Raji (cell line): ENCODE measurements around the gene NT5E.

ENCODE experiments used
- POLR2A ChIP-seq: IDR thresholded peaks from 2 replicates; pipeline ENCODE4 v1.6.1; 2011; ENCODE audit warnings: low read depth, low read length, control low read depth; ENCODE audit not compliant: insufficient read depth

NT5E gene

DNA sequence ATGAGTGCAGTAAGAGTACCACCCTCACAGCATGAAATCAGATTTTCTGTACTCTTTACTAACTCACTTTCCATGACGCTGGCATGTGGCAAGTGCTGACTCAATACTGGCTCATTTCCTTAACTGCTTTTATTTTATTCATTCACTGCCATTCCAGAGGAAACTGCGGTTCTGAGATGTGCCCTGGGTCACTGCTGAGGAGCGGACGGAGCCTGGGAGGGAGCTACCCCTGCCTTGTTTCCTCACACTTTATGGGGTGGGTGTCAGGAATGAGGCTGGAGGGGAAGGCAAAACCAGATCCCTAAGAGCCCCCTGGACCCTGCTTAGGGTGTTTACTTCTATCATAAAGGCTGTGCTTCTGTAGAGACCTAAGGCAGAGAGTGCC, 14.4 kb downstream of the NT5E start:
- TF ChIP-seq POLR2A = no peak

DNA sequence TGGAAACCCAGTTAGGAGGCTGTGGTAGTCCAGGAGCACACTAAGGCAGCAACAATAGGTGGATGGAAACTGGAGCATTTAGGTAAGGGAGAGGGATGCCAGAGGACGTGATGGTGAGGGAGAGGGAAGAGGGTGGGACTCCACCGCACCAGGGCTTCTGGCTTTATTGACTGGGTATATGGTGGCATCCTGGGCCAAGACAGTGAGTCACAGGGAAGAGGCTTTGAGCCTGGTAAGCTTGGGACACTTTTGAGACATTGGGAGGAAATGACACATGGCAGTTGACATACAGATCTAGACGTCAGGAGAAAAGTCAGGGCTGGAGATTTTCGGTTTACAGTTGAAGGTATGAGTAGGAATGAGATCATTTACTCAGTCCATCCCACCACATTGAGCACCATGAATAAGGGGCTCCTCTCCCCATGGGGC, 14.9 kb downstream of the NT5E start:
- TF ChIP-seq POLR2A = no peak

DNA sequence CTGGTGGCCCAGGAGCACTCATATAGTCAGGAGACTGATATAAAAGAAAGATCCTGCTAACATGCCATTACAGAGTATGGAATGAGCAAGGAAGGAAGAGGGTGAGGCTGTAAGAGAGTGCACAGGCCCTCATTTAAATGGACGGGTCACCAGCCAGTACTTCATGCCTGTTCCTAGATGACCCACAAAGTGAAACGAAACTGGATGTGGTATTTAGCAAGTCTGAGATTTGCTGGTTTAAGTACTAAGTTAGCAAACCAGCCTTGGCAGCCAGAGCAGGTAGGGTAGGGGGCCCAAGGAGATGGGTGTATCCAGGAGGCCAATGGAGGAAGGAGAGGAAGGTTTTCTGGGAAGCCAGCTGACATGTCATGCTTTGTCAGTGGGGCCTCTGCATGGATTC, 15.9 kb downstream of the NT5E start:
- no peak for TF ChIP-seq POLR2A

DNA sequence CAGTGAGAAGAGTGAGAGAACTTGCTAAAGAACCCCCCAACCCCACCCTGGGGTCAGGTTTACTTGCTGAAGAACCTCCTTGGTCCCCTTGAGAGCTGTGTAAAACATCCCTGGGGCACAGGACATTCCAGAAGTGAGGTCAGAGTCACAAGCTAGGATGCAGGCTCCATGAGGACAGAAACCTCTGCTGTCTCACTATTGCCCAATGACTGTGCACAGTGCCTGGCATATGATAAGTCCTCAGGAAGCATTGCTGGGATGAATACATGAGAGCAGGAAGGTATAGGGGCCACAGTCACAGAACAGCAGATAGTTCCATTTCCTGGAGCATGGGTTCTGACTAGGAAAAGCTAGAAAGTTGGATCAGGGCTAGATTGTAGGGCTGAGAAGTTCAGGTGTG, 18.4 kb downstream of the NT5E start:
- no peak for TF ChIP-seq POLR2A

DNA sequence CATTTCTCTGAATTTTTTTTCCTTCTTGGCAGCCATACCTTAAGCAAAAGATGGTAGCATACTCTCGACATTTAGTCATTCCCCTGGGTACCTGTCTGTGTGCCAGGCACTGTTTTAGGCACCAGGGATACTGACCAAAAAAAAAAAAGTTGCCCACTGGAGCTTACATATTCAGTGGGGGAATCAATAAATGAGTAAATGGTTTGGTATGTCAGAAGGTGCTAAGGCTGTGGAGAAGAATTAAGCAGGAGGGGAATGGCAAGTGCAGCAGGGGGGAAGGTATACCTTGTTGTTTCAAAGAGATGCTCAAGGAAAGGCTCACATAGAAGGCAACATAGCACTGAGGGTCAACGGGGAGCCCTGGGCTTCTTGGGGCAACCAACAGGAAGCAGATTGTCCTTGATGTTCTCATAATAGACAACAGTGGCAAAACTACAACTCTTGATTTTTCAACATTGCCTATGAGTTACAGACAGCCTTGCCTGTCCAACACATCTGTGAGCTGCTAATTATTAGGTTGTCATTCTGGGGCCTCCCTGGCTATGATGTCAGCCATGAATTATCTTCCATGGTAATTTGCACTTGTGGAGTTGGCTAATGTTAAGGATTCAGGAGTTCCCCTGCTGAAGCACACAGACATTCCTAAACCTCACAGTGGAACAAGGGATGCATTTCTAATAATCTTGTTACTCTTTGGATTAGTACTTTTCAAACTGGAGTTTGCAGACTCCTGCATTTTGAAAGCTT, 19.6 kb downstream of the NT5E start:
- no peak for TF ChIP-seq POLR2A

DNA sequence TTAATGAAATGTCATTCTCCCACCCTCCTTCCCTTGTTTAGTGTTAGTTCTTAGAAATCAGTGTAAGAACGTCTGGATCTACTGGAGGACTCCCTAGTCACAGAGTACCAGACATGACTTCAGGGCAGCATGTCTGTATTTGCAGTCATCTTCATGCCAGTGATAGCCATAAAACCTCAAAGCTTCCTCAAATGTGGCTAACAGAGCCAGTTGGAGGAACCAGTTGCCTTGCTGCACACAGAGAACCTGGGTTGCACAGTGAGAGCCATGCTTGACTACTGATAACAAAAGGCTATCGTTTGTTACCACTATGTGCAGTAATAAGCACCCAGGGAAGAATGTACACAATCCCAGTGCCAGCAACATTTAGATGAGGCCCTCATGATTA, 20.1 kb downstream of the NT5E start:
- no peak for TF ChIP-seq POLR2A

DNA sequence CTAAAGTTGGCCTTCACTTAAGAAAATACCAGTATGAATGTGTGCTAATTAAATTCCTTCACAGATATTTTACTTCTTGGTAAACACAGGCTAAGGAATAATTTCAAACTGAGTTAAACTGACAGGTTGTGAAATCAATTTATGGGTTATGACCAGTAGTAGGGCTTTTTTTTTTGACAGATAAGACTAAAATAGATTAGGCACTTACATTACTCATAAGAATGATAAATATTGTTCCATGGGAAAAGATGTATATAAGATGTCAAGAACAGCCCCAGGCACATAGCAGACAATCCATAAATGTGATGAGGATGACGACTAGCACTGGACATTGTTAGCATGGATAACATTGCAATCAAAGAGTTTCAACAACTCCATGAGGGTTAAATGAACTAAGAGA, 22.9 kb downstream of the NT5E start:
- TF ChIP-seq POLR2A = no peak

DNA sequence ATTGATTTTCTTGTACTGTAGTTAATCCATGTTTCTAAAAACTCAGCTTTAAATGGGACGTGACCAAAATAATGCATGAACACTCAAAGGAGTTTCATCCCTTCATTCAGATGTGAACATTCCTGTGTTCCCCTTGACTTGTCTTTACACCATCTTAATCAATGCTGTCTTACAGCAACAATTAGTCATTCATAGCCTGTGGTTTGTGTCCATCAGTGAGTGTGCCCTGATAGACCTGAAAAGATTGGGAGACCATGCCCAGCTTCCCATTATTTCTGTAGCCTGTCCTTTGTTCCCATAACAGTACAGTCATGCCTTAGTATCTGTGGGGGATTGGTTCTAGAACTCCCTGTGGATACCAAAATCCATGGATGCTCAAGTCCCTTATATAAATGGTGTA, 23.9 kb downstream of the NT5E start:
- TF ChIP-seq POLR2A = no peak

DNA sequence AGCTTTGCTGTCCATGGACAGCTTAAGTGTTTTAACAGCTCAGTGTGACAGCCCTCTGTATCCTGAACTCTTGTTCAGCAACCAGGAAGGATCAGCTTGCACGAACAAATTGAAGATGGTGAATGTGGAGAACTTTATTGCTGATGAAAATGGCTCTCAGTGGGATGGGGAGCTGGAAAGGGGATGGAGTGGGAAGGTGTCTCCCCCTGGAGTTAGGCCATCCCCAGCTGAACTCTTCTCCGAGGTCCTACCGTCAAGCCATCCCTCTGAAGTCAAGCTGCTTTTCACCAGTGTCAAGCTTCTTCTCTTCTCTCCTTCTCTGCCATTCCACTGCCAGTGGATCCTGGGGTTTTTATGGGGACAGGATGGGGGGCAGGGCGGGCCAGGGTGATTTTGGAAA, 26.6 kb downstream of the NT5E start:
- TF ChIP-seq POLR2A = no peak

DNA sequence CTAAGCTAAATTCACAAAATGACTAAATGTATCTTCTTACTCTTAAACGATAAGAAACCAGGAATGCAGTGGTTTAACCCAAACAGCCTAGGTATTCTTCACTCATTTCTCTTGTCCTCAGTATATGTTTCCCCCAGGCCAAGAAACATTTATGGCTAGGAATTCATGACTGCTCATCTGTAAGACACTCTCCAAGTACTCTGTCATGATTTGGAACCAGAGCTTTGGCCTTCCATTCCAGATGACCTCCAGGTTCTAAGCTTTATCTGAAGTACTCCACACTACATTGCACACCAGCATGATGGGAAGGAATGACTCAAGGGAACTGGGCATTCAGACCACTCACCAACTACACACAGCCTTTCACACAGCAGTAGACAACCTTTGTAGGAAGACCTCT, 29.3 kb downstream of the NT5E start:
- no peak for TF ChIP-seq POLR2A

DNA sequence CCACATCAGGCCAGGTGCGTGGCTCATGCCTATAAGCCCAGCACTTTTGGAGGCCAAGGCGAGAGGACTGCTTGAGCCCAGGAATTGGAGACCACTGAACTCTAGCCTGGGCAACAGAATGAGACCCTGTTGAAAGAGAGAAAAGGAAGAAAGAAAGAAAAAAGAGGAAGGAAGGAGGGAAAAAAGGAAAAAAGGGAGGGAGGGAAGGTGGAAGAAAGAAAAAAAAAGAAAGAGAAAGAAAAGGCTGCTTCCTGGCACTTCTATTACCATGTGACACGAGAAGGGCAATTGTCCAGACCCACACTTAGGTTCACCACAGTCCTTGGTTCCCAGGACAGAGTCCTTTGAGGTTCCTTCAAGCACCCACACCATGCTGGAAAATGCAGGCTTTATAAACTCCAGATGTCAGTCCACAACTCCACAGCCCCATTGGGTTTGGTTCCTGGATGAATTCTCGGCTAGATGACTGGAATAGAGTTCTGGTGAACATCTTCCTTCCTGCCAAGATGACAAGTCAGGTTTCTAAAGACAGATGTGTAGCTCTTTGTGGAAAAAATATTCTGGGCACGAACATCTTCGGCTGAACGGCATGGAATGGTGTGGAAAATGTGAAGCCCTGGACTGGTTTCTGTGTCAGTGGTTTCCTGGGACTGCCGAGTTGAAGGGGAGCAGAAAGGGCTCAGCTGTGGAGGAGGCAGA, 32.5 kb downstream of the NT5E start:
- TF ChIP-seq POLR2A = no peak

DNA sequence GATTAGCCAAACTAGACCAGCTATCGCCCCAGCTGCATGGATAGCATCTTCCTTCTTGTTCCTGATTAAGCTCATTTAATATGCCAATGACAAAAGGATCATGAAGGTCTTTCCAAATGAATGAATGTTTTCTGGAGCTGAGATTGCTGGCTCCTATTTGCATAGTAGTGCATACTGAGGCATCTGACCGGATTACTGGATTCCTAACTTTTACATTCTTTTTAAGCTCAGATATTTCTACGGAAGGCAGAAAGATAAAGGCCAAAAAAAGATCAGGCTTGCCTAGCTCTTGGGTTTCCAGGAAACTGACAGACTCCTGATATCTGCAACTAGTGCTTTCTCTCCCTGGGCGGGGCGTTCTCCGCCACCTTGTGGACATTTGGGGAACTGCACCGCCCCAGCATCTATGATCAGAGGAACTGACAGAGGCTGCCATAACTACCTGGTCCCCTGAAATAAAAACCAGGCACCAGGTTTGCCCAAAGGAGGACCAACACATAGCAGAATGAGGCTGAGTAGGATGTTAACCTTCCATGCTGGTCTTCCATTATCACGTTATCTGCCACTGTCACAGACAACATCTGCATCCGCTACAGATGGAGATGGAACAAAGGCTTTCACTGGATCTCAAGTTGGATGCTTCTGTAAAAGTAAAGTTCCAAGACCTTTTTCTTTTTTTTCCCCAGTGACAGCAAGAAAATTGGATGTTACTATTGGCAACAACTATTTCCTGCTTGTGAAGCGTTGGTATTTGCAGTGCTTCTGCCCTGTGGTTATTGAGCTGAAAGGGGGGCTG, 33.2 kb downstream of the NT5E start:
- no peak for TF ChIP-seq POLR2A

DNA sequence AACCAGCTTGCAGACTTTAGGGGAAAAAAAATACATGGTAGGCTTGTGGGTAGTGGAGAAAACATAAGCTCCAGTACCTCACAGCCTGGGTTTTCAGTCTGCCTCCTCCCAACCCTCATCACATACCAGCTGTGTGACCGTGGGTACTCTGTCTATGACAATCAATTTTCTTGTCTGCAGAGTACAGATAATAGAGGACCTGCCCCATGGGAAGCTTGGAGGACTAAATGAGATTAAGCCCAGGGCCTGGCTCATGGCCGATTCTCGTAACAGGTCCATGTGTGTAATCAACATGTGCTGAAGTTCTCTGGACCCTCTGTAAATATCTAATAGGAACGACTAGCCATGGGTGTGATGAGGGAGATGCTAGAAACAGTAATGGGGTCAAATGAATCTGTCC, 34.0 kb downstream of the NT5E start:
- TF ChIP-seq POLR2A = no peak

DNA sequence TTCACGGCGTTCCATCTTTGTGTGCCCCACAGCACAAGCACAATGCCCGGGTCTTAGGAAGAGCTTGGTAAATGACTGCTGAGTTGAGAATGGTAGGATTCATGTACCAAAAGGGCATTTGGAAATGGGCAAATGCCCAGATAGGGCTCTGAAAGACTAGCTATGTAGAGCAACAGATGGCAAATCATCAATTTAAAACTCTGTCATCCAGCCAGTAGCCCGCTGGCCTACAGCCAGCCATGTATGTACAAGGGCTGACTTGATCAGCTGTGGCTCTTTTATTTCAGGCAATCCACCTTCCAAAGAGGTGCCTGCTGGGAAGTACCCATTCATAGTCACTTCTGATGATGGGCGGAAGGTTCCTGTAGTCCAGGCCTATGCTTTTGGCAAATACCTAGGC, 35.1 kb downstream of the NT5E start:
- no peak for TF ChIP-seq POLR2A

DNA sequence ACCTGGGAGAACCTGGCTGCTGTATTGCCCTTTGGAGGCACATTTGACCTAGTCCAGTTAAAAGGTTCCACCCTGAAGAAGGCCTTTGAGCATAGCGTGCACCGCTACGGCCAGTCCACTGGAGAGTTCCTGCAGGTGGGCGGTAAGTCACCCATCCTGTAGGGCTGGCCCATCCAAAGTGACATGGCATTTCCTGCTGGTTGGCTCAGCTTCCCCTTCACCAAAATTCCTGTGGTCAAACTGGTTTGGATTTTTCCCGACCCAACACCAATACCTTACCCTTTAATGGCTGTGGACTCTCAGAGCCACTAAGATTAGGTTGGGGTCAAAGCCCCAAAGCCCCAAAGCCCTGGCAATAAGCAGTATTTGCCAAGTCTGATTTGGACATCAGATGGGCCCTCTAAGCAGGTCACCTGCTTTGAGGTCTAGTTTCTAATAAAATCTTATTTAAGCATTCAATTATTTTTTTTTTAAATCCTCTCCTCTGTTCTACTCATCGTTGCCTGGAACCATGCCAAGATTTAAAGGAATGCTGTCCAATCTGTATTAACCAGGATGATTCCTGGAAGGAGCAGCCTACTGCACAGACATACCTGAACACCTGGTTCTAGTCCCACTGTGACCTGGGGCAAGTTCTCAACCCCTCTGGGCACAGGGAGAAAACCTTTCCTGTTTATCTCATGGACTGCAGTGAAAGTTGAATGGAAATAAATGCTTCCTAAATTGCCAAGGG, 40.8 kb downstream of the NT5E start:
- TF ChIP-seq POLR2A = no peak
